ENCODE data around the gene C18orf63. TPM values are rescaled to one million over a fixed set of nuclear protein-coding genes. Genes with fewer than 3 reads are reported as not detected.
"Not testable (repeated sequence)": the region's sequence is repeated elsewhere in the genome, so short reads cannot be mapped to it uniquely, and the experiment has no call there.

C18orf63 gene
- total RNA-seq, 2 experiments from 2014 or later = not detected

DNA sequence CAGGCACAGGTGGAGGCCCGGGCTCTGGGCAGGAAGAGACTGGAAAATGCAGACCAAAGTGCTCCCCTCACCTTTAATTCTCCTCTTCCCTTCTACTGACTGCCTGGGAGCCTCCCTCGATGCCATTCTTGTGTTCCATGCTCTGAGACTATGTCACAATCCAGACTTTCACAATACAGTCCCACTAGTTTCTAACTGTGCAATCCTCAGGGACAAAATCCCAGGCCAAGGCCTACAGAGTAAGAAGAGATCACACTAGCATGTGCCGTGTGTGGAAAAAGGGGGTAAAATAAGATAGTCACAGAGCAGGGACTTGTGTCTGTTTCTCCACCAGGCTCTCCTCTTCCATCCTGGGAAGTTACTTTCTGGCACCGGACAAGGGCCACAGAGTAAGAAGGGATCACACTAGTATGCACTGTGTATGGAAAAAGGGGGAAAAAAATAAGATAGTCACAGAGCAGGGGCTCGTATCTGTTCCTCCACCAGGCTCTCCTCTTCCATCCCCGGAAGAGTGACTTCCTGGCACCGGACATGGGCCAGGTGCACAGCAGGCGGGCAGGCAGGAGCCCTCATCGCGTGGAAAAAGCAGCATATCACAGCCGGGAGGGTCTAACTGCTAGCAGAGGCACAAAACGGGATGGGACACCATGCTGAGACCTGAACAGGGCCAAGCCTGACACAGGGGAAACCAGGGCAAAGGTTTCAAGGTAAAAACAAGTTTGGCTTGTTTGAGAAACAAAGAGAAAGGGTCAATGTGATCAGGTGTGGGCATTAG is 33.5 kb upstream of the C18orf63 start:
- Mint-ChIP-seq H3K27me3 (no peaks in the 10 kb centered on the region), H3K4me1 (peaks cover 21% of the 10 kb centered on the region), H3K27ac (no peak overlapping the region), H3K36me3 (ENCODE audit: low read depth) (no peaks in the 10 kb centered on the region), H3K4me3 (no peak overlapping the region), H3K9me3 (no peaks in the 10 kb centered on the region)
- DNase-seq = no peak
- ChIA-PET CTCF (no interaction called here), POLR2A (no interaction called here)

- ChIA-PET CTCF (no interaction called here), POLR2A (no interaction called here)
- no peaks in the 10 kb centered on the region for H3K27me3 Mint-ChIP-seq
- H3K9me3 Mint-ChIP-seq = no peaks in the 10 kb centered on the region
- peaks cover 21% of the 10 kb centered on the region for H3K4me1 Mint-ChIP-seq
- no peak overlapping the region for H3K27ac Mint-ChIP-seq
- no peak overlapping the region for H3K4me3 Mint-ChIP-seq
- no peak for DNase-seq
- H3K36me3 Mint-ChIP-seq (ENCODE audit: low read depth) = no peaks in the 10 kb centered on the region
Observed at GRCh38 chr18:74282755-74283554, 32.7 kb upstream of the C18orf63 start.

- POLR2A ChIA-PET = no interaction called here
- CTCF ChIA-PET = interaction anchor here (0.7 kb wide), 2 partner anchors 34 to 286 kb away, joined by 4 to 6 read pairs; no protein-coding TSS in a partner anchor
- peaks cover 21% of the 10 kb centered on the region for H3K4me1 Mint-ChIP-seq
- no peak overlapping the region for H3K27ac Mint-ChIP-seq
- H3K9me3 Mint-ChIP-seq = no peaks in the 10 kb centered on the region
- H3K27me3 Mint-ChIP-seq = no peaks in the 10 kb centered on the region
- DNase-seq = no peak
- H3K36me3 Mint-ChIP-seq (ENCODE audit: low read depth) = no peaks in the 10 kb centered on the region
- H3K4me3 Mint-ChIP-seq = no peak overlapping the region
Observed at GRCh38 chr18:74283646-74284045, 32.0 kb upstream of the C18orf63 start.

GRCh38 chr18:74284191-74284979 is 31.3 kb upstream of the C18orf63 start:
- Mint-ChIP-seq H3K4me3 (no peak overlapping the region), H3K27ac (no peak overlapping the region), H3K27me3 (no peaks in the 10 kb centered on the region), H3K4me1 (peaks cover 21% of the 10 kb centered on the region), H3K9me3 (no peaks in the 10 kb centered on the region), H3K36me3 (ENCODE audit: low read depth) (no peaks in the 10 kb centered on the region)
- ChIA-PET POLR2A (no interaction called here), CTCF (interaction anchor here (0.7 kb wide), 2 partner anchors 34 to 286 kb away, joined by 4 to 6 read pairs; no protein-coding TSS in a partner anchor)
- DNase-seq = no peak

GRCh38 chr18:74284980-74285355 is 30.7 kb upstream of the C18orf63 start:
- ChIA-PET POLR2A (no interaction called here), CTCF (no interaction called here)
- Mint-ChIP-seq H3K36me3 (ENCODE audit: low read depth) (no peaks in the 10 kb centered on the region), H3K9me3 (no peaks in the 10 kb centered on the region), H3K4me1 (peaks cover 21% of the 10 kb centered on the region), H3K27me3 (no peaks in the 10 kb centered on the region), H3K27ac (no peak overlapping the region), H3K4me3 (no peak overlapping the region)
- no peak for DNase-seq

GRCh38 chr18:74285583-74285982 is 30.1 kb upstream of the C18orf63 start:
- H3K4me3 Mint-ChIP-seq; DNase-seq; H3K27ac Mint-ChIP-seq; CTCF ChIA-PET; H3K27me3 Mint-ChIP-seq; H3K9me3 Mint-ChIP-seq; H3K36me3 Mint-ChIP-seq (ENCODE audit: low read depth); POLR2A ChIA-PET: not testable (repeated sequence)
- peaks cover 23% of the 10 kb centered on the region for H3K4me1 Mint-ChIP-seq

GRCh38 chr18:74286106-74286855 is 29.4 kb upstream of the C18orf63 start:
- DNase-seq = no peak
- Mint-ChIP-seq H3K27ac (no peak overlapping the region), H3K4me1 (peaks cover 24% of the 10 kb centered on the region), H3K4me3 (no peak overlapping the region), H3K27me3 (no peaks in the 10 kb centered on the region), H3K36me3 (ENCODE audit: low read depth) (no peaks in the 10 kb centered on the region), H3K9me3 (no peaks in the 10 kb centered on the region)
- ChIA-PET POLR2A (no interaction called here), CTCF (no interaction called here)

- no peaks in the 10 kb centered on the region for H3K36me3 Mint-ChIP-seq (ENCODE audit: low read depth)
- H3K9me3 Mint-ChIP-seq = no peaks in the 10 kb centered on the region
- no peak overlapping the region for H3K27ac Mint-ChIP-seq
- H3K4me3 Mint-ChIP-seq = no peak overlapping the region
- no peak for DNase-seq
- ChIA-PET CTCF (no interaction called here), POLR2A (no interaction called here)
- H3K27me3 Mint-ChIP-seq = no peaks in the 10 kb centered on the region
- H3K4me1 Mint-ChIP-seq = peaks cover 22% of the 10 kb centered on the region
Observed at GRCh38 chr18:74286856-74287255, 28.8 kb upstream of the C18orf63 start.

- H3K9me3 Mint-ChIP-seq = no peaks in the 10 kb centered on the region
- no peak overlapping the region for H3K4me3 Mint-ChIP-seq
- H3K36me3 Mint-ChIP-seq (ENCODE audit: low read depth) = no peaks in the 10 kb centered on the region
- no peak for DNase-seq
- no peaks in the 10 kb centered on the region for H3K27me3 Mint-ChIP-seq
- no peak overlapping the region for H3K27ac Mint-ChIP-seq
- ChIA-PET POLR2A (no interaction called here), CTCF (interaction anchor here (1.2 kb wide), 1 partner anchor 54 kb away, joined by 3 read pairs; no protein-coding TSS in a partner anchor)
- H3K4me1 Mint-ChIP-seq = peaks cover 20% of the 10 kb centered on the region
Observed at GRCh38 chr18:74288041-74288440, 27.6 kb upstream of the C18orf63 start.

DNA sequence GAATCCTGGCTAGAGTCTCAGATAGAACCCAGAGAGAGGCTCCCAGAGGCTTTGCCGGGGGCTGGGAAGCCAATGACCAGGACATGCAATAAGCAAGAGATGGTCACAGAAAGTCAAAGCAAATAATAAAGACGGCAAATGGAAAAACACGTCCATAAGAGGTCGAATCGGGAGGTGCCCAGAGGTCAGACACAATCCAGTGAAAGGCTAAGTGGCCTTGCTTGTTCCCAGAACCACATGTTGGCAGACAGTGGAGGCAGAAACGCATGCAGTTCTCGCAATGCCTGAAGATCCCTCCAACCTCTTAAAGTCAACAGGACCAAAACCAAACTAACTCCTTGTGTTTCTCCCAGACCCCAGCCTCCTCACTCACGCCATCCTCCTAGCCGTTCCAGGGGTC is 26.9 kb upstream of the C18orf63 start:
- ChIA-PET CTCF (interaction anchor here (1.2 kb wide), 1 partner anchor 53 kb away, joined by 3 read pairs; no protein-coding TSS in a partner anchor), POLR2A (no interaction called here)
- Mint-ChIP-seq H3K36me3 (ENCODE audit: low read depth) (peaks cover 3% of the 10 kb centered on the region), H3K27ac (no peak overlapping the region), H3K9me3 (no peaks in the 10 kb centered on the region), H3K27me3 (no peaks in the 10 kb centered on the region), H3K4me3 (no peak overlapping the region), H3K4me1 (peaks cover 18% of the 10 kb centered on the region)
- DNase-seq = no peak

GRCh38 chr18:74289137-74289536 is 26.5 kb upstream of the C18orf63 start:
- Mint-ChIP-seq H3K4me1 (peaks cover 18% of the 10 kb centered on the region), H3K27me3 (no peaks in the 10 kb centered on the region), H3K4me3 (no peak overlapping the region), H3K36me3 (ENCODE audit: low read depth) (peaks cover 3% of the 10 kb centered on the region), H3K9me3 (no peaks in the 10 kb centered on the region), H3K27ac (no peak overlapping the region)
- DNase-seq = no peak
- ChIA-PET CTCF (no interaction called here), POLR2A (no interaction called here)

DNA sequence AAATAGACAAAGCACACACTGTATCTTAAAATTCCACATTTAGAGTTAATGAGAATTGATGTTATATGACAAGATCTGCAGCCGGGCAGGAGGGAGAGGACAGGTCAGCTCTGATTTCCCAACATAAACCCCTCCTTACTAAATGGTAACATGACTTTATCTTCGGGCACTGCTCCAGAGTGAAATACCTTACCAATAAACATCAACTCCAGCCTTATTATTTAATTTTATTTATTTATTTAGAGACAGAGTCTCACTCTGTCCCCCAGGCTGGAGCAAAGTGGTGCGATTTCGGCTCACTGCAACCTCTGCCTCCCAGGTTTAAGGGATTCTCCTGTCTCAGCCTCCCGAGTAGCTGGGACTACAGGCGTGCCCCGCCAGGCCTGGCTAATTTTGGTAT is 25.6 kb upstream of the C18orf63 start:
- no peak for DNase-seq
- Mint-ChIP-seq H3K4me3 (peak overlapping the region; percentile 43), H3K27ac (no peak overlapping the region), H3K4me1 (peaks cover 18% of the 10 kb centered on the region), H3K36me3 (ENCODE audit: low read depth) (peaks cover 3% of the 10 kb centered on the region), H3K9me3 (no peaks in the 10 kb centered on the region), H3K27me3 (no peaks in the 10 kb centered on the region)
- ChIA-PET CTCF (no interaction called here), POLR2A (interaction anchor here (0.8 kb wide), 1 partner anchor 210 kb away, joined by 3 read pairs; no protein-coding TSS in a partner anchor)
